Right cardiac atrium (tissue), 5 donors: ENCODE data around the gene TPD52L1. TPM values are rescaled to one million over a fixed set of nuclear protein-coding genes. Genes with fewer than 3 reads are reported as not detected.
"Not testable (repeated sequence)": the region's sequence is repeated elsewhere in the genome, so short reads cannot be mapped to it uniquely, and the experiment has no call there.

Source experiments
- ATAC-seq, 2 donors: fragments of 200-7000 bp; cut with Tn5 transposase; one replicate each; pipeline versions ENCODE4 v1.8.0 to v1.9.1; 2020; ENCODE audit warnings: moderate library complexity in 2 of 2, mild to moderate bottlenecking in 1 of 2
- DNase-seq, 3 donors: peaks; one replicate each; pipeline ENCODE4 v3.0.0-alpha.2; 2020
- H3K27ac ChIP-seq: one replicate; pipeline ENCODE4 v1.5.1; 2013; ENCODE audit warnings: mild to moderate bottlenecking, low read length, control low read depth, moderate library complexity
- H3K27me3 ChIP-seq: one replicate; pipeline ENCODE4 v1.6.1; 2013; ENCODE audit not compliant: control insufficient read depth, insufficient read depth
- H3K4me1 ChIP-seq: one replicate; pipeline ENCODE4 v1.6.1; 2013; ENCODE audit warnings: low read length; ENCODE audit not compliant: control insufficient read depth, insufficient read depth
- H3K4me3 ChIP-seq: one replicate; pipeline ENCODE4 v1.5.1; 2013; ENCODE audit warnings: low read length, control low read depth
- H3K9me3 ChIP-seq: one replicate; pipeline ENCODE4 v1.6.1; 2013; ENCODE audit warnings: low read length; ENCODE audit not compliant: control insufficient read depth
- WGBS: extraction: QIAGEN DNeasy Blood & Tissue Kit; methylation state at CpG from one replicate; pipeline ENCODE4 v1.1.7; 2013; 5-methylcytosine and 5-hydroxymethylcytosine counted together
- intact Hi-C, 4 donors: fragments of 100-400 bp; cut with DNase I; formaldehyde crosslinking; loops; one replicate each; pipeline versions ENCODE4 v1.11.0 to v1.14.0; 2022 to 2023
- polyA plus RNA-seq: library from polyadenylated mRNA; stranded (reverse); fragments of 200-250 nt; gene quantifications from one replicate; pipeline ENCODE4 v1.2.3, GENCODE V29; 2013
- total RNA-seq, 4 donors: library from RNA; stranded (reverse); fragmentation: NEBNext Ultra II Directional; extraction: Animal tissue kit (Norgen Biotek cat#: 25700); gene quantifications; one replicate each; pipeline ENCODE4 v1.2.1, GENCODE V29; 2021
- donor health status: healthy with polysubstance abuse.
- donor health status: DM: no; HTN: yes; CAD: no.
- donor health status: DM: no; HTN: no; CAD: no.
- donor health status: DM: no; HTN: yes; CAD: no; lungs with severe emphysema.
- donor health status: DM: yes; HTN: yes; CAD: no.

The TPD52L1 gene
- total and polyA plus RNA-seq, 5 donors = 14.9 to 36.1 (median 21.4) TPM

DNA sequence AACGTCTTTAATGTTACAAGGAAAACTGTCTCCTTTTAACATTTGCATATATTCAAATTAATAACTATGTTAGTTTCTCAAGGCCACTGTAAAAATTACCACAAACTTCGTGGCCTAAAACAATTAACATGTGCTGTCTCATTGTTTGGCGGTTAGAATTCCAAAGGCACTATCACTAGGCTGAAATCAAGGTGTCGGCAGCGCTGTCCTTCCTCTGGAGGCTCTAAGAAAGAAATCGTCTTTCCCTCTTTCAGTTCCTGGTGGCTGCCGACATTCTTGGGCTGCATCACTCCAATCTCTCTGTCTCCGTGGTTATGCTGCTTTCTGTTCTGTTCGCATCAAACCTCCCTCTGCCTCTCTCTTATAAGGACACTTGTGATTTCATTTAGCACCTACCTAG is 4.2 kb downstream of the TPD52L1 start:
- Histone ChIP-seq H3K4me1 (no peaks in the 10 kb centered on the region), H3K27me3 (no peaks in the 10 kb centered on the region), H3K4me3 (no peak overlapping the region), H3K9me3 (no peaks in the 10 kb centered on the region), H3K27ac (no peak overlapping the region)
- DNase-seq (no peak), ATAC-seq (no peak)
- 66% methylated on average over 9 of the region's 9 CpGs for WGBS
- intact Hi-C loops = loop anchor here in 2 of 4 donors (10.0 kb wide), 2 partner anchors 137 to 147 kb away; partner anchors contain the start of gene HDDC2 (in 1 of the 2)

- DNase-seq, H3K4me1 ChIP-seq, H3K27me3 ChIP-seq, H3K27ac ChIP-seq, H3K9me3 ChIP-seq, ATAC-seq, H3K4me3 ChIP-seq, intact Hi-C loops: not testable (repeated sequence)
- WGBS = 96% methylated on average over 4 of the region's 4 CpGs
Observed at GRCh38 chr6:125163339-125163738, 9.8 kb downstream of the TPD52L1 start.

- Histone ChIP-seq H3K27me3 (no peaks in the 10 kb centered on the region), H3K9me3 (no peaks in the 10 kb centered on the region), H3K4me1 (no peaks in the 10 kb centered on the region), H3K4me3 (no peak overlapping the region), H3K27ac (no peak overlapping the region)
- WGBS = 100% methylated on average over 1 of the region's 1 CpG
- no peak for ATAC-seq
- intact Hi-C loops = no loop called here
- DNase-seq = no peak
Observed at GRCh38 chr6:125163811-125164210, 10.2 kb downstream of the TPD52L1 start.

DNA sequence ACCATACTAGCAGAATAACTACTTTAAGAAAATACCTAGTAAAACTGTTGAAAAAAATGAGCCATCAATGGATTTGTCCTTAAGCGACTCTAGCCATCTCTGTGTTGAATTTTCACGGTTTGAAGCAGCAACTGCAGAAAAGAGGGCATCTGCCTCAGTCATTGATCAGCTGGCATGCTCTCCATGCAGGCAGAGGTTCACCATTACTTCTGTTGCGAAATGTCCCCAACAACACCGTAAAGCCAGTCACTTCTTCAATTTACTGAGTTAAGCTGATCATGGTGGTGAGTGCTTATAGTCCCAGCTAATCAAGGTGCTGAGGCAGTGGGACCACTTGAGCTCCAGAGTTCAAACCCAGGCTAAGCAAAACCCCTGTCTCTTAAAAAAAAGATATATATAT is 11.1 kb downstream of the TPD52L1 start:
- Histone ChIP-seq H3K9me3 (no peaks in the 10 kb centered on the region), H3K4me3 (no peak overlapping the region), H3K27me3 (no peaks in the 10 kb centered on the region), H3K4me1 (no peaks in the 10 kb centered on the region), H3K27ac (no peak overlapping the region)
- 77% methylated on average over 4 of the region's 4 CpGs for WGBS
- DNase-seq (no peak), ATAC-seq (no peak)
- intact Hi-C loops = no loop called here

GRCh38 chr6:125165256-125165655 is 11.7 kb downstream of the TPD52L1 start:
- DNase-seq (no peak), ATAC-seq (no peak)
- Histone ChIP-seq H3K4me3 (no peak overlapping the region), H3K27ac (no peak overlapping the region), H3K9me3 (no peaks in the 10 kb centered on the region), H3K27me3 (no peaks in the 10 kb centered on the region), H3K4me1 (no peaks in the 10 kb centered on the region)
- 49% methylated on average over 1 of the region's 1 CpG for WGBS
- intact Hi-C loops = no loop called here

GRCh38 chr6:125165776-125166175 is 12.2 kb downstream of the TPD52L1 start:
- DNase-seq (no peak), ATAC-seq (no peak)
- Histone ChIP-seq H3K9me3 (no peaks in the 10 kb centered on the region), H3K27ac (no peak overlapping the region), H3K4me3 (no peak overlapping the region), H3K4me1 (no peaks in the 10 kb centered on the region), H3K27me3 (no peaks in the 10 kb centered on the region)
- intact Hi-C loops = no loop called here
- WGBS = 64% methylated on average over 4 of the region's 4 CpGs

DNA sequence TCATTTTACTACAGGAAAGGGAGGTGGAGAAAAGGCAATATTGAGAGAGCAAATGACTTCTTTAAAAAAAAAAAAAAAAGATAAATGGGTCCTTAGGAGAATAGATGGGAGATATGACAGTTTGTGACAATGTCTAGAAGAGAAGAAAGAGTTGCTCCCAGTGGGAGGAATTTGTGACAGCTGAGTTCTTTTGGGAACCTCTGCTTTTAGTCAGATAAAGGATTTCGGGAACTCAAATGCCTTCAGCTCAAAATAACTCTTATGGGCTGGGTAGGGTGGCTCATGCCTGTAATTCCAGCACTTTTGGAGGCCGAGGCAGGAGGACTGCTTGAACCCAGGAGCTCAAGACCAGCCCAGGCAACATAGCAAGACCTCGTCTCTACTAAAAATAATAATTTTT is 13.1 kb downstream of the TPD52L1 start:
- ATAC-seq = no peak

DNA sequence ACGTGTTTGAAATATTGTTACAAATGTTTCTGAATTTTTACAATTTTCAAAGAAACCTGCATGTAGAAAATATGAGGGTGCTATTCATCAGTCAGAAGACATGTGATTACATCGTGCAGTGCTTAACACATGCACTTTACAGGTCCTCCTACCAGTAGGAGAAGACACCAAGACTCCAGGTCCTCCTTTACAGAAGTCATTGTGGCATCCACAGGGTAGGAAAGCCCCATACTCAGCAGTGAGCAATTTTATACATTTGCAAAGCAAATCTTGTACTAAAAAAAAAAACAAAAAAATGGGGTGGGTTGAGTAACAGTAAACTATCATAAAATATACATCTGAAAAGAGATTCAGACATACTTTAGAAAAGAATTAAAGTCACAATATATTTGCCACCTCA is 14.0 kb downstream of the TPD52L1 start:
- DNase-seq (no peak), ATAC-seq (no peak)
- no peak overlapping the region for H3K27ac ChIP-seq
- WGBS = 89% methylated on average over 2 of the region's 2 CpGs
- H3K27me3 ChIP-seq = no peaks in the 10 kb centered on the region
- H3K4me3 ChIP-seq = no peak overlapping the region
- intact Hi-C loops = no loop called here
- no peaks in the 10 kb centered on the region for H3K9me3 ChIP-seq
- H3K4me1 ChIP-seq = no peaks in the 10 kb centered on the region

More for the DNA sequence above, 13.1 kb downstream of the TPD52L1 start:
- Histone ChIP-seq H3K27me3 (no peaks in the 10 kb centered on the region), H3K4me3 (no peak overlapping the region), H3K9me3 (no peaks in the 10 kb centered on the region), H3K4me1 (no peaks in the 10 kb centered on the region), H3K27ac (no peak overlapping the region)
- WGBS = 76% methylated on average over 3 of the region's 3 CpGs
- intact Hi-C loops = no loop called here
- no peak for DNase-seq

GRCh38 chr6:125169058-125169457 is 15.5 kb downstream of the TPD52L1 start:
- Histone ChIP-seq H3K4me3 (no peak overlapping the region), H3K4me1 (no peaks in the 10 kb centered on the region), H3K9me3 (no peaks in the 10 kb centered on the region), H3K27me3 (no peaks in the 10 kb centered on the region), H3K27ac (no peak overlapping the region)
- intact Hi-C loops = no loop called here
- whole genome bisulfite sequencing = 66% methylated on average over 3 of the region's 3 CpGs
- ATAC-seq (peak; percentile 71 to 86), DNase-seq (peak; percentile 33 to 74 (median 61))

DNA sequence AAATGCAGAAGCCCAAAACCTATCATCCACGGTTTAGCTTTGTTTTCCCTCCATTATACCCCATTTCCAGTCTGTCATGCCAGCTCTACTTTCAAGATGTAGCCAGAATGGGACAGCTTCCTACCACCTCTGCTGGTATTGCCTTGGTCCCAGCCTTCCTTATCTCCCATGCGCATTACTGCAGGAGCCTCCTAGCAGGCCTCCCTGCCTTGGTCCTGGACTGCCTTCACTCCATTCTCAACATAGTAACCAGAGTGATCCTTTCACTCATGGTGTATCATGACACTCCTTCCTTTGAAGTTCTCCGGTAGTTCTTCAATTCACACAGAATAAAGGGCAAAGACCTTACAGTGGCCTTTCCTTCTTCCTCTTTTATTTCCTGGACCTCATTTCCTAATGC is 15.9 kb downstream of the TPD52L1 start:
- 85% methylated on average over 3 of the region's 3 CpGs for WGBS
- Histone ChIP-seq H3K4me3 (no peak overlapping the region), H3K9me3 (no peaks in the 10 kb centered on the region), H3K27ac (no peak overlapping the region), H3K27me3 (no peaks in the 10 kb centered on the region), H3K4me1 (no peaks in the 10 kb centered on the region)
- intact Hi-C loops = no loop called here
- ATAC-seq = no peak
- no peak for DNase-seq

GRCh38 chr6:125170376-125170775 is 16.8 kb downstream of the TPD52L1 start:
- intact Hi-C loops = no loop called here
- Histone ChIP-seq H3K4me3 (no peak overlapping the region), H3K27me3 (no peaks in the 10 kb centered on the region), H3K9me3 (no peaks in the 10 kb centered on the region), H3K27ac (no peak overlapping the region), H3K4me1 (no peaks in the 10 kb centered on the region)
- 63% methylated on average over 1 of the region's 1 CpG for WGBS
- DNase-seq (no peak), ATAC-seq (peak; percentile 81)

DNA sequence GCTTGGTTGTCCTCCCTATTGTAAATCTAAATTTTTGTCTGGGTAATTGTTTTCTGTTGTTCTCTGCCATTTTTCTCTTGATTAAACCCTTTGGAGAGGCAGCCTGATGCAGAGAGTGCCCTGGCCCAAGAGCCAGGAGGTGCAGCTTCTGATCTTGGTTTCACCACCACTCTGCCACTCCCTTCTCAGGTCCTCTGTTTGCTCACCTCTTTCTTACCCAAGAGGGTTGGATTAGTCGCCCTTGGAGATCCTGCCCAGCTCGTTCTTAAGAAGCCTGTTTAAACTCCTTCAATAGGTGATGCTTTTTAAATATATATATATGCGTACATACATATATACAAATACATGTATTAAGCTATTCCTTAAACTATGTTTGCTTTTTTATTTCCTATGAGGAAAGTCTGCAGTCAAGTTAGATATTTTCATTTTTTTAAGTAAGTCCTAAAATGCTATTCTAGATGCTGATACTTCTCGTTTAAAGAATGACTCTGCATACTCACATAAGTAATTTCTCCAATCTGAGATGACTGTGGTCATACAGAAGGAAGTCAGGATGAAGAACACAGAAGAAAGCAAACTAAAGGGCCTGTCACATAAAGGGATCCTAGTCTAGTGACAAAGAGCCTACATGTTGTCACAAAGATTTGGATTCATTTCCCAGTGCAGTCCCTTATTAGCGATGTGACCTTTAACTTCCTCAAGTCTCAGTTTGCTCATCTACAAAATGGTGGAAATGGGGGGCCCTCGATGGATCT is 19.9 kb downstream of the TPD52L1 start:
- ATAC-seq = no peak
- H3K4me1 ChIP-seq = no peaks in the 10 kb centered on the region

More for the DNA sequence above, 19.9 kb downstream of the TPD52L1 start:
- no peaks in the 10 kb centered on the region for H3K27me3 ChIP-seq
- WGBS = 86% methylated on average over 6 of the region's 6 CpGs
- intact Hi-C loops = no loop called here
- no peaks in the 10 kb centered on the region for H3K9me3 ChIP-seq
- DNase-seq = no peak
- no peak overlapping the region for H3K27ac ChIP-seq
- no peak overlapping the region for H3K4me3 ChIP-seq
